RWPE1 (cell line): Measurements from ENCODE around the gene SEC22A.

Source experiments
- CTCF ChIA-PET: fragments of 350-600 bp; sonication (Branson Sonifier 250); formaldehyde crosslinking; extraction: SDS; loops from one replicate; lab custom pipeline; 2021; lab: Yijun Ruan, JAX
- POLR2A ChIA-PET: fragments of 400-600 bp; formaldehyde crosslinking; extraction: SDS; loops from one replicate; lab custom pipeline; 2020; ENCODE audit warnings: antibody characterized with exemption; ENCODE audit not compliant: low non-redundant PET; lab: Yijun Ruan, JAX
- DNase-seq: peaks from one replicate; pipeline ENCODE4 v3.0.0; 2012; ENCODE audit warnings: low spot score
- H3K27ac ChIP-seq: fragments of 450-650 bp; 2 replicates; pipeline ENCODE4 v1.5.1; 2017
- TF ChIP-seq, protein P1 (sequence below): fragments of 450-650 bp; conservative IDR thresholded peaks from 2 replicates; pipeline ENCODE4 v1.5.1; 2017; ENCODE audit warnings: low read depth, mild to moderate bottlenecking

The SEC22A gene

DNA sequence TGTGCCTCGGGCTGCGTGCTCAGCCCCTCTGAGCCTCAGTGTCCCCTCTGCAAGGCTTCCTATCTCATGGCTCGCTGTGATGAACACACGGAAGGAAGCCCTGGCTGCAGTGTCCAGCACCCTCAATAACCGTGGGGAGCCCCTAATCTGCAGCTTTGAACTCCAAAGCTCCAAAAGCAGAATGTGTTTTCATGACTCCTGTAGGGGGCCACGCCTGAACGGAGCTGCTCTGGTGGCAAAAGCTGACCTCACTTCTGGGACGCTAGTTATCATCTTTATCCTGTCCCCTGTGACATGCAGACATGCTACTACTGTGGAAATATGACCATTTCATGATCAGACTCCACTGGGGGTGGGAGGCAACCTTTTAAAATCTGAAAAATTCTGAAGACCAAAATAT, 98.8 kb downstream of the SEC22A start:
- DNase-seq: no peak
- H3K27ac ChIP-seq: no peak overlapping the region
- ChIA-PET POLR2A (no interaction called here), CTCF (no interaction called here)
- TF ChIP-seq, protein P1, sequence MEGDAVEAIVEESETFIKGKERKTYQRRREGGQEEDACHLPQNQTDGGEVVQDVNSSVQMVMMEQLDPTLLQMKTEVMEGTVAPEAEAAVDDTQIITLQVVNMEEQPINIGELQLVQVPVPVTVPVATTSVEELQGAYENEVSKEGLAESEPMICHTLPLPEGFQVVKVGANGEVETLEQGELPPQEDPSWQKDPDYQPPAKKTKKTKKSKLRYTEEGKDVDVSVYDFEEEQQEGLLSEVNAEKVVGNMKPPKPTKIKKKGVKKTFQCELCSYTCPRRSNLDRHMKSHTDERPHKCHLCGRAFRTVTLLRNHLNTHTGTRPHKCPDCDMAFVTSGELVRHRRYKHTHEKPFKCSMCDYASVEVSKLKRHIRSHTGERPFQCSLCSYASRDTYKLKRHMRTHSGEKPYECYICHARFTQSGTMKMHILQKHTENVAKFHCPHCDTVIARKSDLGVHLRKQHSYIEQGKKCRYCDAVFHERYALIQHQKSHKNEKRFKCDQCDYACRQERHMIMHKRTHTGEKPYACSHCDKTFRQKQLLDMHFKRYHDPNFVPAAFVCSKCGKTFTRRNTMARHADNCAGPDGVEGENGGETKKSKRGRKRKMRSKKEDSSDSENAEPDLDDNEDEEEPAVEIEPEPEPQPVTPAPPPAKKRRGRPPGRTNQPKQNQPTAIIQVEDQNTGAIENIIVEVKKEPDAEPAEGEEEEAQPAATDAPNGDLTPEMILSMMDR: no peak

GRCh38 chr3:123301331-123302184, 99.8 kb downstream of the SEC22A start:
- H3K27ac ChIP-seq: no peak overlapping the region
- TF ChIP-seq, protein P1: no peak
- POLR2A ChIA-PET: no interaction called here
- DNase-seq: no peak
- CTCF ChIA-PET: interaction anchor here (0.6 to 1.1 kb wide), 3 partner anchors 13 to 222 kb away, joined by 3 to 5 read pairs (median 4); no protein-coding TSS in a partner anchor

- ChIA-PET CTCF (no interaction called here), POLR2A (no interaction called here)
Observed at GRCh38 chr3:123302961-123303360, 101.2 kb downstream of the SEC22A start.

DNA sequence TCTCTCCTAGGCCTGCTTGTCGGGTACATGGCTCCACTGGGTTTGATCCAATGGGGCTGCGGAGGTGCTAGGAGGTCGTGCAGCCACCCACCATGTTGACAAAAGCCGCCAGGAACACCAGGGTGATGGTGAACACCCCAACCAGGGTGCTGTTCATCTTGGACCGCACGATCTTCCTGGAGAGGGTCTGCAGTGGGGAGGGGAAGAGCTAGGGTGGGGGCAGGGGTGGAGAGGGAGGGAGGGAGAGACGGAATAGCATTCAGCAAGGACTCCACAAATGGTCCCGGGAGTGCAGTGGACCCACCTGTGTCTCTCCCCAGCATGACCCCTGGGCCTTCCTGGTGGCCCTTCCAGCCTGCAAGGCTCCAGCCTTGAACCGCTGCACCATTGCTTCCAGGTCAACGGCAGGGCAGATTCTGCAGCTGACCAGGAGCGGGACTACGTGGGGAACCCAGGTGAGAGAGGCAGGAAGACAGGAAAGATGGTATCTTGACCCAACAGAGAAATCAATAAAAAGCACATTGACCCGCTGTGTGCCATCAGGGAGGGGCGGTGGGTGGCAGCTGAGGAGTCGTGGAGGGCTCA, 102.3 kb downstream of the SEC22A start:
- H3K27ac ChIP-seq: no peak overlapping the region
- ChIA-PET POLR2A (no interaction called here), CTCF (interaction anchor here (4.5 kb wide), 1 partner anchor 18 kb away, joined by 14 read pairs; no protein-coding TSS in a partner anchor)
- DNase-seq: no peak
- TF ChIP-seq, protein P1: no peak

More at GRCh38 chr3:123302961-123303360, 101.2 kb downstream of the SEC22A start:
- H3K27ac ChIP-seq: no peak overlapping the region
- no peak for DNase-seq
- TF ChIP-seq, protein P1: no peak

GRCh38 chr3:123305192-123305591, 103.4 kb downstream of the SEC22A start:
- ChIA-PET POLR2A (no interaction called here), CTCF (interaction anchor here (0.7 to 4.5 kb wide), 2 partner anchors 9 to 19 kb away, joined by 3 to 14 read pairs; no protein-coding TSS in a partner anchor)
- TF ChIP-seq, protein P1: no peak
- H3K27ac ChIP-seq: no peak overlapping the region
- DNase-seq: no peak

DNA sequence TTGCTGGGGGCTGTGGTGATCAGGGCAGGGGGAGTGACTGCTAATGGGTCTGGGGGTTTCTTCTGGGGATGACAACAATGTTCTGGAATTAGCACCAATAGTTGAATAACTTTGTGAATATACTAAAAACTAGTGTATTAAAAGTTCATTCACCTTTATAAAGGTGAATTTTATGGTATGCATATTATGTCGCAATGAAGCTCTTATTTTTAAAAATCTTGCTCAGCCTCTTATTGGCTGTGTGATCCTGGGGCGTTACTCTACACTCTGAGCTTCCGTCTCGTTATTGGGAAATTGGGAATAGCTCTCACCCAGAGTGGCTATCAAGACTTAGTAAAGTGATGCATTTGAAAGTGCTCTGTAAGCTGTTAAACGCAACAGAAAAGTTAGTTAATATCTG, 105.3 kb downstream of the SEC22A start:
- no peak overlapping the region for H3K27ac ChIP-seq
- TF ChIP-seq, protein P1: no peak
- no peak for DNase-seq
- POLR2A ChIA-PET: no interaction called here
- CTCF ChIA-PET: interaction anchor here (0.6 to 4.5 kb wide), 3 partner anchors 17 to 391 kb away, joined by 4 to 14 read pairs (median 6); no protein-coding TSS in a partner anchor
